GM18907 (cell line): Measurements from ENCODE around the gene FGGY.
"Not testable (repeated sequence)": the region's sequence is repeated elsewhere in the genome, so short reads cannot be mapped to it uniquely, and the experiment has no call there.

Experiments
- ATAC-seq: cut with Tn5 transposase; IDR thresholded peaks from one replicate; pipeline ENCODE4 v1.9.1; 2021; ENCODE audit warnings: mild to moderate bottlenecking, moderate library complexity; ENCODE audit not compliant: unreplicated experiment

Gene FGGY, protein sequence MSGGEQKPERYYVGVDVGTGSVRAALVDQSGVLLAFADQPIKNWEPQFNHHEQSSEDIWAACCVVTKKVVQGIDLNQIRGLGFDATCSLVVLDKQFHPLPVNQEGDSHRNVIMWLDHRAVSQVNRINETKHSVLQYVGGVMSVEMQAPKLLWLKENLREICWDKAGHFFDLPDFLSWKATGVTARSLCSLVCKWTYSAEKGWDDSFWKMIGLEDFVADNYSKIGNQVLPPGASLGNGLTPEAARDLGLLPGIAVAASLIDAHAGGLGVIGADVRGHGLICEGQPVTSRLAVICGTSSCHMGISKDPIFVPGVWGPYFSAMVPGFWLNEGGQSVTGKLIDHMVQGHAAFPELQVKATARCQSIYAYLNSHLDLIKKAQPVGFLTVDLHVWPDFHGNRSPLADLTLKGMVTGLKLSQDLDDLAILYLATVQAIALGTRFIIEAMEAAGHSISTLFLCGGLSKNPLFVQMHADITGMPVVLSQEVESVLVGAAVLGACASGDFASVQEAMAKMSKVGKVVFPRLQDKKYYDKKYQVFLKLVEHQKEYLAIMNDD

DNA sequence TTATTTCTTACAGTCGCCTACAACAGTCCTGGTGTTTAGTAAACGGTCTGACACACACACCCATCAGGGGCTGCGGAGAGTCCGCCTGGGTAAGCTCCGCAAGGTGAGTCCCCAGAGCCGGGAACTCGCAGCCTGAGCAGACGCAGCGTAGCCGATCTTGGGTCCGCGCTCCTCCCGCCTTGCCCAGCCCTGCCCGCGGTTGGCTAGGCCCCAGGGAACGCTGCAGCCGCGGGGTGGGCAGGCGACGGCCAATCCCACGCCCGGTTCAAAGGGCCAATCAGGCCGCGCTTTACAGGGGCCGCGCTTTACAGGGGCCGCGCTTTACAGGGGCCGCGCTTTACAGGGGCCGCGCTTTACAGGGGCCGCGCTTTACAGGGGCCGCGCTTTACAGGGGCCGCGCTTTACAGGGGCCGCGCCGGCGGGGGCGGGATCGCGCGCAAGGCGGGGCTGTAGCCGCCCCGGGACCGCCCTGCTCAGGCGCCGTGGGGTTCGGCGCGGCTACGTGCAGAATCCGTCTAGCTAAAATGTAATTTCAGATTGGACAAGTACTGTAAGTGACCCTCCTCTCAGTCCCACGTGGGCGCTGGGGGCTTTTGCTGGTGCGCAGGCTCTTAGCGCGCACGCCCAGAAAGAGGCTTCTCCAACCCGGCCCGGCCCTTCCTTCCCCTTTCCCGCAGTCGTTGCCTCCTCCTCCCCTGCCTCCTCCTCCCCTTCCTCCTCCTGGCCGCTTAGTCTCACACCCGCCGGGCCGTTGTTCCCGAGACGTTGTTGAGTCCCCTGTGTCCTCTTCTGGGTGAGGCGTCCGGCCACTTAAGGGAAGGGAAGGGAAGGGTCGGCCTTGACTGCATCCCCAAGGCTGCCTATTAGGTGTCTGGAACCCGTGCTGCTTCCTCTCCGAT lies at the start of gene FGGY:
Gene FGGY, plus strand, starts transcription at position 737 of the 899 bp plus-strand sequence. CDS start 24,456 bp downstream, outside the sequence.
- peak; percentile 94 for ATAC-seq

DNA sequence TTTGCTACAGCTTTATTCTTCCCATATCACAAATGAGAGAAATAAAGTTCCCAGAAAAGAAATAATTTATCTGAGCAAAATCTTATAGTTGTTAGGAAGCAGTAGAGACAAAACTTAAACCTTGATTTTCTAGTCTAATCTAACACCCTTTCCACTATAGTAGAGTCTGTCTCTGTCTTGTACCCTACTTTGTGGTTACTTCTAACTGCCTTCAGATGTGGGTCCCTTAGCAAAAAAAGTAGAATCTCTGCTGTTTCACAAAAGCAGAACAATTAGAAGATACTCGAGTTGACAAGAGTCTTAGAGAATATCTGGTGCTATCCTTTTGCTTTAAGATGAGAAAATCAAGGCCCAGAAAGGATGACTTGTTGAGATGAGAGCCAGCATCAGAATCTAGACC lies 48.1 kb upstream of the FGGY start:
- no peak for ATAC-seq

DNA sequence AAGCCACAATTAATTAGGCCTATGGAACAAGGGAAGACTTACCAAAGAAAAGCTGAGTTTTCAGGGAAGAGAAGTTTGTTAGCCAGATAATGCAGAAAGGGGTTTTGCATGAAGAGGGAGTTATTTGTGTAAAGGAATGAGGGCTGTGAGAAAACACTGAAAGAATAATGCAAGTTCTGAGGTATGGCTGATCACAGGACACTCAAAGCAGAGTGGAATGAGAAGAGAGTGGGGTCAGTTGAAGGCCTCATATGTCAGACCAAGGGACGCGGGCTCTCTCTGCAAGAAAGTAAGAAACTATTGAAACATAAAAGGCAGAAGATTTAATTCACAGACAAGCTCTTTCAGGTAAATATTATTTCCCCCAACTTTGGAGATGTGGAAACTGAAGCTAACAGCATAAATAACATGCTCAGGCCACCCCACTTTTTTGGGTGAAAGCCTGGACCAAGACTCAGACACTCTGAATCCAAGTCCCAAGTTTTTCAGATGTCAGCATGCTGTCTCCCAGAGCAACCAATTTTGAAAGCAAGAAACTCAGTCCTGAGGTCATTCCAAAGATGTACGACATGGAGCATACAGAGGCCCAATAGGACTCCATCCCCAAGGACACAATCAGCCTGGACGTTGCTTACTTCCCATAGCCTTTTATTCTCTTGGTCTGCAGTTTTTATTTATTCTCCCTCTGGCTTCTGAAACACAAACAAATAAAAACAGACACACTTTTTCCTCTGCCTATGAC lies 47.3 kb upstream of the FGGY start:
- no peak for ATAC-seq

DNA sequence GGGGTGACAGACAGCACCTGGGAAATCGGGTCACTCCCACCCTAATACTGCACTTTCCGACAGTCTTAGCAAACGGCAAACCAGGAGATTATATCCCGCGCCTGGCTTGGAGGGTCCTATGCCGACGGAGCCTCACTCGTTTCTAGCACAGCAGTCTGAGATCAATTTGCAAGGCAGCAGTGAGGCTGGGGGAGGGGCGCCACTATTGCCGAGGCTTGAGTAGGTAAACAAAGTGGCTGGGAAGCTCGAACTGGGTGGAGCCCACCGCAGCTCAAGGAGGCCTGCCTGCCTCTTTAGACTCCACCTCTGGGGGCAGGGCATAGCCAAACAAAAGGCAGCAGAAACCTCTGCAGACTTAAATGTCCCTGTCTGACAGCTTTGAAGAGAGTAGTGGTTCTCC lies 45.8 kb upstream of the FGGY start:
- not testable (repeated sequence) for ATAC-seq

DNA sequence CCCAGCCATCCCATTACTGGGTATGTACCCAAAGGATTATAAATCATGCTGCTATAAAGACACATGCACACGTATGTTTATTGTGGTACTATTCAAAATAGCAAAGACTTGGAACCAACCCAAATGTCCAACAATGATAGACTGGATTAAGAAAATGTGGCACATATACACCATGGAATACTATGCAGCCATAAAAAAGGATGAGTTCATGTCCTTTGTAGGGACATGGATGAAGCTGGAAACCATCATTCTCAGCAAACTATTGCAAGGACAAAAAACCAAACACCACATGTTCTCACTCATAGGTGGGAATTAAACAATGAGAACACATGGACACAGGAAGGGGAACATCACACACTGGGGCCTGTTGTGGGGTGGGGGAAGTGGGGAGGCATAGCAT lies 40.5 kb upstream of the FGGY start:
- ATAC-seq: not testable (repeated sequence)

DNA sequence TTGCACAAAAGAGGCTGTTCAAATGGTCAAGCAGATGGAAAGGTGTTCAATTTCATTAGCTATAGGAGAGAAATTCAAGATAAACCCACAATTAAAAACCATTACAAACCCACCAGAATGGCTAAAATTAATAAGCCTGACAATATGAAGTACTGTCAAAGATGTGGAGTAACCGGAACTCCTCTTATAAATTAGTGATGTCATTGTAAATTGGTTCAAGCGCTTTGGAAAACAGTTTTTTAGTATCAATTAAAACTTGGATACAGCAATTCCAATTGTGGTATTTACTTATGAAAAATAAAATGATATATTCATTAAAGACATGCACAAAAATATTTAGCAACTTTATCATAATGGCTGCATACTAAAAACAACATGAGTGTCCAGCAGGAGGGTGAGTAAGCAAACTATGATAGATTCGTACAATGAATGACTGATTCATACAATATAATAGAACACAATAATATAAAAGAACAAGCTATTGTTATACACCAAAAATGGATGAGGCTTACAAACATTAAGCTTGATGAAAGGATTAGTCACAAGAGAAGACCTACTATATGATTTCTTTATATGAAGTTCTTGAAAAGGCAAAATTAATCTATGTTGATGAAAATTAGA lies 38.4 kb upstream of the FGGY start:
- no peak for ATAC-seq

DNA sequence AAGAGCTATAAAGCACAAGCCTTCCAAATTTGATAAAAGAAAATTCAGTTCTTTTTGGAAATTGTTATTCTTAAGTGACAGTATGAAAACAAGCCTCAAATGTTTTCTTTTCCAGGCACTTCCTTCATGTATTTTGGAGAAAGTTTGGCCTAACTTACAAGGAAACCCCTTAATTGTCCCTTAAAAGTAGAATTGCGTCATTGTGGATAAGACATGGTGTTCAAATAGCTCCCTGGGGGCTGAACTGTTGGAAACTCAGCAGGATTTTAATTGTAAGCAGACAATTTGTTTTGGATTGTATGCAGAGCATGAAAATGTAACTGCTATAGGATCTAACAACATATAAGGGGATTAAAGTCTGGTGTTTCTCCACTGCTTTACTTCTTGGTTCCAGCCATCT lies 35.4 kb upstream of the FGGY start:
- ATAC-seq: no peak

DNA sequence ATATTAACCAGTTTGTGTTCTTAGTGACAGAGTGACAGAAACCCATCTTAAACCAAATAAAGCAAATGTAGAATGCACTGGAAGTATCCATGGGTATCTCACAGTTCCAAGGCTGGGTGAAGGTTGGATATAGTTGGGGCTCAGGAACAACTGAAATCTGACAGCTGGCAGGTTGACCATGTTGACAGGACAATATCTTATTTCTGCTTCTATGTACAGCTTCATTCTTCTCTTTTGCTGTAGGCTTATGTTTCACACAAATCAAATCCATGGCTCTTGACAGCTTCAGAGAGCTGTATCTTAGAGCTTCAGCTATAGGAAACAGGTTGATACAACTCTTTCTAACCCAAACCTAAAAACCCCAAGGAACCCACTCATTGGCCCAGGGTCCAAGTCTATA lies 34.3 kb upstream of the FGGY start:
- ATAC-seq: no peak

DNA sequence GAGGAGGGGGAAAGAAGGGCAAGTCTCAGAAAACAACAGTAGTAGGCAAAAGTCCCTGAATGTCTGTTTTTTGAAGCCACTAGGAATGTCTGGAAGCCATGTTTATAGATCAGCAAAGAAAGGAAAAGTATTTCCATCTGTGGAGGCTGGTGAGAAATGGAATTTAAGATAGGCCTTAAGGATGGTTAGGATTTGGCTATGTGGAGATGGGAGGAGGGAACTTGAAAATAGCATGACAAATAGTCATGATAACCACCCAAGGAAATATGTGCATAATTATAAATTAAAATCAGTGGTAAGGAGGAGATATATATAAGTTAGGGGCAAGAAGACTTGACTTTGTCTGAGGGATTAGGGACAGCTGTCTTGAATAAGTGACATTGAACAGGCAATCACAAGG lies 33.8 kb upstream of the FGGY start:
- ATAC-seq: no peak

DNA sequence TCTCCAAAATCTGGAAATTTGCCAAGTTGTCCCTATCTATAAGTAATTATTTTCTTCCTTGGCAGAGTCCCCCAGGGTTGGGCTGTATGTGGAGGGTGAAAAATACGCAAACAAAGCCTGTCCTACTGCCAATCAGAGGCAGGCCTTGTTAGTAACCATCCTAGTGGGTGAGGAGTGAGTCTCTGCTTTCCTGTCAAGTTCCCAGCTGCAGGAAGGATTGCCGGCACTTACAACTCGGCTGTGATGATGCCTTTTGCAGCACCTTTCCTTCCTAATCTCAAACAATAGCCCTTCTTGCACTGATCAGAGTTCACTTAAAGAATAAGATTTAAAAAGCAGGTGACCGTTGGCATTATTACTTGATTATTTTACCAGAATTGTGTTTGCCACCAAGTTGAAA lies 31.3 kb upstream of the FGGY start:
- no peak for ATAC-seq

DNA sequence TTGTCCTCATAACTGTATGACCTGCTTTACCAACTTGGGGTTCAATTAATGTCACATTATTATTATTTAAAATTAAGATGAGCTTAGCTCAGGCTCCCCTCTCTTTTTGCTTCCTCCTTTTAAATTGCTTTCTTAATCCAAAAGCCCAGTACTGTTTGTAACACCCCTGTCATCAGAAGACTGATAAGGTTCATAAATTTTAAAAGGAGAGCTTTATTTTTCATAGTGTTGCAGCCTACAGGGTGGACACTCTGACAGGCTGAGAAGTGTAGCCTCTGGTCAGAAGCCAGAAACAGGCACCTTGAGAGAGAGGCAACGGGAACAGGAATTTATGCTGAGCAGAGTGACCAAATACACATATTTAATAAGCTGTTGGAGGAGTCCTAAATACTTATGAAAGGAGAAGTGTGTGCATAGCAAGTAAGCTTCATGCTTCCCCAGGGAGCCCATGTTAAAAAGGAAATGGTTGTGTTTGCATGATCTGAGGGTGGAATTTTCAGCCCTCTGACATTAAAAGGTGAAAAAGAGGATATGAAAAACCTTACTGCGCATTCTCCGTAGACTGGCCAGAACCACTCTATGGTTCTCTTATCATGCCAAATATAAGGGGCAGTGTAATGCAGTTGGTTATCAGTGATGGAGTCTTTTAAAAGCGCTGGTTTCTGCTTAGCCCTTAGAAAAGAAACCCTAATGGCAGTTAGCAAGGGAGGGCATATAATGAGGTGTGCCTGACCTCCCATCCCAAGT lies 30.5 kb upstream of the FGGY start:
- ATAC-seq: peak; percentile 88

DNA sequence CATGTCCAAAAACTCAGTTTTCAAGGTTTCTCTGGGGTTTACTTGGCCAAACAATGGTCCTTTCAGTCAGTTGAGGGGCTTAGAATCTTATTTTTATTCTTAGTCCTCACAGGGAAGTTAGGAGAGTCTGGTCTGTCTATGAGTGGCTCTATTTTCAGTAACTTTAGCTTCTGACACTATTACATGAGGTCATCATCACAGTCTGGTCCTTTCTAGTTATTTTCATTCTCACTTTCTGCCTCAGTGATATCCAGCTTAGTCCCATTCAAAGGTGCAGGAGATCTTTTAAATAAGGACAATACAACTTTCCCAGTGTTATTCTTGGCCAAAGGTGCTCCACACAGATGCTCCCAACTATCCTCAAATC lies 30.0 kb upstream of the FGGY start:
- ATAC-seq: peak; percentile 43

DNA sequence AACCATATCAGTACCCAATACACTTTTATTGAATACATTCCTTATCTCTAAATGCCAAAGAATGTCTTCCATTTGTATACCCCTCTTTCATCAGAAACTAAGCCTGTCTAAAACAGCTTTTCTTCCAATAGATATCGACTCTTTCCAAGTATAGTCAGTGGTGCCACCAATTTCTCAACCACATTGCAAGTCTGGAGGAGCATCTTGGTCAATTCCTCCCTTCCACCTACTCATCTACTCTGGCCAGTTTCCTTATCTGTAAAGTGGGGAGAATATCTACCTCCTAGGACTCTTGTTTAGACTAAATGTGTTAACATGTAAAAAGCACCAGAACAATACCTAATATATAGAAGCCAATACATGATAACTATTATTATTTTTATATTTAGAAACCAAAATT lies 28.5 kb upstream of the FGGY start:
- ATAC-seq: no peak

DNA sequence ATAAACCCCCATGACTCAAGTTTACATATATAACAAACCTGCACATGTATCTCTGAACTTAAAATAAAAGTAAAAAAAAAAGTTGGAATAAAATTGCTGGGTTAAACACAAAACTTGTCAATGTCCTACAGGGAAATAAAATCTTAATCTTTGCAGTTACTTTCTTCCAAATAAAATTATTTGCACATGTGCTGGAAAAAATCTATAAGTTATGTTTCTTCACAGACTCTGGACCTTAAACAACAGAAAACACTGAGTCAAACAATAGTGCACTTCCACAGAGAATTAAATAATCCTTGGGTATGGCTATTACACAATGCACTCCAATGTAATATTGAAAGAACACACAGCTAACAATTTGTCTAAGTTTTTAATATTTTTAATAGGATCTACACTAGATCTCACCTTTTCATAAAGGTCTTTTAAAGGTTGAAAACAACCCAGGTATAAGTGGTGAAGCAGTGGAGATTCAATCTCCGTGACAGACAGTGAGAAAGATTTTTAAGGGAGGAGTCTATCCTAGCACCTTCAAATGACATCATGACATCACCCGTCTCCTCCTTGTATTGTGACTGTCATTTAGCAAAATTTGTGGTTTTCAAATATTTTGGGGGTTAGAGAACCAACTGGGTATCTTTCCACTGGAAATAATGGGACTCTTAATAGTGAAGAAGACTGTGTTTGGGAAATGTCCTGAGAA lies 25.2 kb upstream of the FGGY start:
- ATAC-seq: peak; percentile 14

DNA sequence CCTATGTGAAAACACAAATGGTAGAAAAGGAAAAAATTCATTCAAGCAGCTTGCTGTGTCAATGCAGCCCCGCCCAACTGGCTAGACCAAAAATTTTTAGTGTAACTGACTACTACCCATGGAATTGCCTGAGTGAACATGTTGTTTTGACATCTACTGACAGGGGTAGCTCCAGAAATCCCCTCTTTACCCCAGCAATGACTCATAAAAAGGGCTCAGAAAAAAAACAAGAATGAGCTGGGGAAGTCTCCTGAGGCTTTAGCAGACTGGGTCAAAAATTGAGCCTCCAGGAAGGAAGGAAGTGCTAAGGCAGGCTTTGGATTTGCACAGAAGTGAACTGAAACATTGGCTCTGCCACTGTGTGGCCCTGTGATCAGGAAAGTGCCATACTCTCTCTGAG lies 24.4 kb upstream of the FGGY start:
- peak; percentile 84 for ATAC-seq

DNA sequence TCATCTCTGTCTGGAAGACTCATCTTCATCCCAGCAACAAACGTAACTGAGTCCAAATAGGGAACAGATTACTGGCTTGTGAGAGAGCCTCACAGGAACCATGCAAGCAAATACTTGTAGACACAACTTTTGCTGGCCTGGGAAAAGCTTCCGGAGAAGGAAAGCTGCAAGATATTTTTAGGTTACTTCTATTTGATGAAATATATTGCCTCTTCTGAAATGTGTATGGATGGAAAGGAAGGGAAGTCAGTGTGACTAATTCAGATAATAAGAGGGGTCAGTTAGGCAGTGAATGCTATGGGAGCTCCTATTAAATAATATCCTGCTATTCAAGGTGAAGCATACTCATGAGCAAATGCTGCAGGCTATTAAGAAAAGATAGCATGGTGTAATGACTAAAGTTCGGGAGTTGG lies 20.4 kb upstream of the FGGY start:
- ATAC-seq: no peak

DNA sequence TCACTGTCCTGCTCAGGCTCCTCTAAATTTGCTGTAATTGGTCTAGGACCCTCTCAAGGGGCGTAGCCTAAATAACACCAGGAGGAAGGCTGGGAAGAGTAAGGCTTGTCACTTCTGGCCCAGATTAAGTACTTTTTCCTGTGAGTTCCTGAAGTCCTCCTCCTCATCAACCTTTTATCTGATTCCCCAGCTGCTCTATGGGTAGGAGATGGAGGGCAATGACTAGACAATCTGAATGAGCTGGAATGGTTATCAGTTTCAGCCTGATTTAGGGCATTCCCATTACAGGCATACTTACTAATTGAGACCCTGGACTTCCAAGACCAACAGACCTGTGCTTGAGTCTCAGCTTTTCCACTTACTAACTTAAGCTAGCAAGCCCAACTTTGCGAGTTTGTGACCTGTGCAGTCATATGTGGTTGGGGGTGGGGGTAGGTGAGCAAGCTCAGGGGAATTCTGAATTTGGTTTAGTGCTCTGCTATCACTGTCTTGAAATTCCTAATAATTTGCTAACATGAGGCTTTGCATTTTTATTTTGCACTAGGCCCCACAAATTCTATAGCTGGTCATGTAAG lies 18.0 kb upstream of the FGGY start:
- no peak for ATAC-seq

DNA sequence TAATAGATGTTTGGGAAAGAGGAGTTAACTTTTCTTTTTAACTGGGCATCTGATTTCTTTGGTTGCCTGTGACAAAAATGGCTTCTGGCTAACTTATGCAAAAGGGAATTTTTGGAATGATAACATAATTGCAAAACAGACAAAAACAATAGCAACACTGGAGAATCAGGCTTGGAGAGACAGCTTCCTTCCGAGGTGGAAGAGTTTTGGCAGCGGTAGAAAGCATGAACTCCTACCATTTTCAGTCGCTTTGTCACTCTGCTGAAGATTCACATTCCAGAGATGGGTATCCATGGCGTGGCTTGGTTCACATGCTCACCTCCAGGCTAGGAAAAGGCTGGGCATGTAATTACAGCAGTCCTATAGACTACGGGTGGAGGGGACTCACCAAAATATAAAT lies 17.2 kb upstream of the FGGY start:
- no peak for ATAC-seq

DNA sequence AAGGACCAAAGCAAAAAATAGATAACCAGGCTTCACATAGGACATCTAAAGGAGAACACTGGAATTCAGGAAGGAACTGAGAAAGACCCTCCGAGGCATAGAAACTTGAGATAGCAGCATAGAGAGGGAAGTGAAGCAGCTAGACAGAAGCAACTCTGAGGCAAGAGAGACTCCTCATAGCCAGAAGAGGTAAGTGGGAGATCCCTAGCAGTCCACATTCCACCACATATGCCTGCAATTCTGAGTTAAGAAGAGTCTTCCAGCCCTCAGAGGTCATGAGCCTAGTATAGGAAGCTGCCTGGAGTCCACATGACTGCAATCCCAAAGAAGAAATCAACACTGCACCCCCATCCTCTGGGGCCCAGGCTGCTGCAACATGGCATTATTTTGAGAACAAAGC lies 13.9 kb upstream of the FGGY start:
- no peak for ATAC-seq
